IMR-90 (cell line): ENCODE data around the gene FER. TPM values are rescaled to one million over a fixed set of nuclear protein-coding genes. Genes with fewer than 3 reads are reported as not detected.

Source experiments
- ATAC-seq: fragments of 200-7000 bp; cut with Tn5 transposase; 2 replicates; pipeline ENCODE4 v1.9.1; 2020; ENCODE audit warnings: low read depth, mild to moderate bottlenecking, moderate library complexity
- BruUV-seq: library from RNA; stranded (reverse); fragments of 400-500 nt; replicated peaks from 2 replicates; lab custom pipeline; 2021; lab: Mats Ljungman, UMichigan
- CTCF ChIA-PET: fragments of 300-600 bp; formaldehyde crosslinking; extraction: SDS; loops from one replicate; lab custom pipeline; 2021; ENCODE audit warnings: antibody characterized with exemption; lab: Yijun Ruan, JAX
- POLR2A ChIA-PET: fragments of 300-600 bp; sonication (Branson Sonifier 250); formaldehyde crosslinking; loops from one replicate; lab custom pipeline; 2022; ENCODE audit warnings: antibody characterized with exemption; ENCODE audit not compliant: unreplicated experiment; lab: Charles Lee
- DNase-seq: peaks from one replicate; pipeline ENCODE4 v3.0.0; 2013
- H2AFZ ChIP-seq: replicated peaks from 2 replicates; pipeline ENCODE3; 2013; ENCODE audit warnings: low read length, mild to moderate bottlenecking; ENCODE audit not compliant: poor library complexity
- H2AK5ac ChIP-seq: 2 replicates; pipeline ENCODE4 v1.6.1; 2013; ENCODE audit warnings: low read depth, low read length, inconsistent platforms
- H2AK9ac ChIP-seq: replicated peaks from 2 replicates; pipeline ENCODE3; 2013; ENCODE audit warnings: mild to moderate bottlenecking, low read depth, low read length, moderate library complexity; ENCODE audit not compliant: poor library complexity
- H2BK120ac ChIP-seq: 2 replicates; pipeline ENCODE4 v1.6.1; 2013; ENCODE audit warnings: low read depth, low read length, inconsistent platforms
- H2BK15ac ChIP-seq: 3 replicates; pipeline ENCODE4 v1.6.1; 2013; ENCODE audit warnings: low read depth, low read length, inconsistent platforms
- H2BK20ac ChIP-seq: 2 replicates; pipeline ENCODE4 v1.6.1; 2013; ENCODE audit warnings: low read depth, mild to moderate bottlenecking, inconsistent platforms, low read length, moderate library complexity
- H2BK5ac ChIP-seq: 2 replicates; pipeline ENCODE4 v1.6.1; 2013; ENCODE audit warnings: mild to moderate bottlenecking, low read depth, low read length, inconsistent platforms; ENCODE audit not compliant: poor library complexity, severe bottlenecking
- H3K14ac ChIP-seq: replicated peaks from 2 replicates; pipeline ENCODE4 v1.6.1; 2013; ENCODE audit warnings: low read depth, low read length, inconsistent platforms
- H3K18ac ChIP-seq: 2 replicates; pipeline ENCODE4 v1.6.1; 2013; ENCODE audit warnings: low read depth, low read length, control low read depth
- H3K23ac ChIP-seq: 2 replicates; pipeline ENCODE4 v1.6.1; 2013; ENCODE audit warnings: low read depth, low read length, inconsistent platforms
- H3K27ac ChIP-seq: 2 replicates; pipeline ENCODE4 v1.5.1; 2013; ENCODE audit warnings: mild to moderate bottlenecking, control low read depth, low read length; ENCODE audit not compliant: insufficient read depth
- H3K27me3 ChIP-seq: 2 replicates; pipeline ENCODE4 v1.6.1; 2013; ENCODE audit warnings: low read length; ENCODE audit not compliant: control insufficient read depth, insufficient read depth
- H3K36me3 ChIP-seq: 2 replicates; pipeline ENCODE4 v1.6.1; 2013; ENCODE audit warnings: low read length, mixed read lengths; ENCODE audit not compliant: control insufficient read depth, insufficient read depth
- H3K4ac ChIP-seq: 2 replicates; pipeline ENCODE4 v1.6.1; 2013; ENCODE audit warnings: low read depth, low read length, inconsistent platforms
- H3K4me1 ChIP-seq: 2 replicates; pipeline ENCODE4 v1.6.1; 2013; ENCODE audit warnings: low read length, mixed read lengths; ENCODE audit not compliant: control insufficient read depth, insufficient read depth
- H3K4me2 ChIP-seq: 2 replicates; pipeline ENCODE4 v1.6.1; 2013; ENCODE audit warnings: low read depth, mild to moderate bottlenecking, control low read depth, low read length, moderate library complexity
- H3K4me3 ChIP-seq: 2 replicates; pipeline ENCODE4 v1.5.1; 2013; ENCODE audit warnings: low read depth, mild to moderate bottlenecking, control low read depth, low read length, moderate library complexity; ENCODE audit not compliant: insufficient read depth
- H3K56ac ChIP-seq: 2 replicates; pipeline ENCODE4 v1.6.1; 2013; ENCODE audit warnings: low read length, inconsistent platforms; ENCODE audit not compliant: insufficient read depth; ENCODE audit errors: extremely low read depth
- H3K79me1 ChIP-seq, 2 experiments: 2 replicates each; pipeline ENCODE4 v1.6.1; 2013; ENCODE audit warnings: low read length in 2 of 2, inconsistent platforms in 1 of 2, low read depth in 1 of 2
- H3K9ac ChIP-seq: 2 replicates; pipeline ENCODE4 v1.6.1; 2013; ENCODE audit warnings: low read depth, low read length, control low read depth
- H3K9me1 ChIP-seq: 2 replicates; pipeline ENCODE4 v1.6.1; 2013; ENCODE audit warnings: low read length, inconsistent platforms; ENCODE audit not compliant: insufficient read depth
- H3K9me3 ChIP-seq: 2 replicates; pipeline ENCODE4 v1.6.1; 2013; ENCODE audit warnings: low read length; ENCODE audit not compliant: control insufficient read depth, insufficient read depth
- H4K20me1 ChIP-seq: 2 replicates; pipeline ENCODE4 v1.6.1; 2013; ENCODE audit warnings: low read length, inconsistent platforms; ENCODE audit not compliant: insufficient read depth
- H4K5ac ChIP-seq: 2 replicates; pipeline ENCODE4 v1.6.1; 2013; ENCODE audit warnings: mild to moderate bottlenecking, low read depth, low read length, control low read depth
- H4K8ac ChIP-seq, 2 experiments: 2 replicates each; pipeline ENCODE4 v1.6.1; 2013; ENCODE audit warnings: low read depth in 2 of 2, low read length in 2 of 2, control low read depth in 1 of 2, inconsistent platforms in 1 of 2
- H4K91ac ChIP-seq: 2 replicates; pipeline ENCODE4 v1.6.1; 2013; ENCODE audit warnings: low read depth, low read length, inconsistent platforms; ENCODE audit not compliant: insufficient read depth
- BHLHE40 ChIP-seq: fragments of 150-350 bp; IDR thresholded peaks from 2 replicates; pipeline ENCODE4 v1.6.1; 2016; ENCODE audit warnings: mild to moderate bottlenecking, low read depth, low read length
- MAFK ChIP-seq: IDR thresholded peaks from 2 replicates; pipeline ENCODE4 v1.6.1; 2012; ENCODE audit warnings: low read depth, low read length, improper control_type of control experiment
- MAZ ChIP-seq: IDR thresholded peaks from 2 replicates; pipeline ENCODE4 v1.6.1; 2012; ENCODE audit warnings: low read depth, mild to moderate bottlenecking, low read length, improper control_type of control experiment, moderate library complexity, borderline replicate concordance
- MXI1 ChIP-seq: IDR thresholded peaks from 2 replicates; pipeline ENCODE4 v1.6.1; 2012; ENCODE audit warnings: low read depth, mild to moderate bottlenecking, low read length, moderate library complexity, borderline replicate concordance
- NFE2L2 ChIP-seq: fragments of 150-350 bp; IDR thresholded peaks from 2 replicates; pipeline ENCODE4 v1.6.1; 2016; ENCODE audit warnings: low read depth, mild to moderate bottlenecking, low read length
- POLR2A ChIP-seq: IDR thresholded peaks from 2 replicates; pipeline ENCODE4 v1.6.1; 2012; ENCODE audit warnings: mild to moderate bottlenecking, low read depth, low read length
- RCOR1 ChIP-seq: IDR thresholded peaks from 2 replicates; pipeline ENCODE4 v1.6.1; 2012; ENCODE audit warnings: mild to moderate bottlenecking, low read length, improper control_type of control experiment; ENCODE audit not compliant: insufficient replicate concordance
- SMC3 ChIP-seq: fragments of 150-350 bp; IDR thresholded peaks from 2 replicates; pipeline ENCODE4 v1.6.1; 2016; ENCODE audit warnings: low read depth, mild to moderate bottlenecking, antibody characterized with exemption, low read length, moderate library complexity
- WGBS, 2 experiments: methylation state at CpG; one replicate each; pipeline versions ENCODE4 v1.1.5 to v1.1.7; 2013; ENCODE audit warnings: missing lambda C conversion rate in 2 of 2; ENCODE audit not compliant: insufficient read length in 1 of 2; ENCODE audit errors: extremely low coverage in 2 of 2; 5-methylcytosine and 5-hydroxymethylcytosine counted together
- dilution Hi-C: fragments of 300-500 bp; cut with HindIII; formaldehyde crosslinking; loops from one replicate; pipeline ENCODE4 v1.14.3; 2018; ENCODE audit warnings: low sequenced_read_pairs; ENCODE audit not compliant: unreplicated experiment
- in situ Hi-C: fragments of 300-500 bp; cut with MboI; formaldehyde crosslinking; loops from 3 replicates; pipeline ENCODE4 v1.14.3; 2019; ENCODE audit warnings: low sequenced_read_pairs, inconsistent platforms, mixed read lengths
- intact Hi-C: fragments of 100-400 bp; cut with micrococcal nuclease; formaldehyde crosslinking; loops from 2 replicates; pipeline ENCODE4 v1.10.0; 2022
- polyA plus RNA-seq, 3 experiments: library from polyadenylated mRNA; depleted of rRNA; stranded (reverse); fragments of >200 nt; gene quantifications; 2 replicates each; pipeline ENCODE4 v1.2.3, GENCODE V29; 2012; ENCODE audit warnings: low replicate concordance in 1 of 3
- total RNA-seq: library from RNA; depleted of rRNA; stranded (reverse); fragments of >200 nt; gene quantifications from 2 replicates; pipeline ENCODE4 v1.2.3, GENCODE V29; 2012
- TF ChIP-seq, protein P1 (sequence below): fragments of 150-350 bp; IDR thresholded peaks from 2 replicates; pipeline ENCODE4 v1.6.1; 2017; ENCODE audit warnings: mild to moderate bottlenecking, antibody characterized with exemption, low read length, low read depth
- TF ChIP-seq, protein P2 (sequence below): fragments of 150-350 bp; IDR thresholded peaks from 2 replicates; pipeline ENCODE4 v1.6.1; 2016; ENCODE audit warnings: low read depth, mild to moderate bottlenecking, low read length, moderate library complexity, borderline replicate concordance

FER gene
- total and polyA plus RNA-seq, 2 of the 4 experiments (the other 2 are of a cell fraction), result 3.5 to 32.4 TPM

DNA sequence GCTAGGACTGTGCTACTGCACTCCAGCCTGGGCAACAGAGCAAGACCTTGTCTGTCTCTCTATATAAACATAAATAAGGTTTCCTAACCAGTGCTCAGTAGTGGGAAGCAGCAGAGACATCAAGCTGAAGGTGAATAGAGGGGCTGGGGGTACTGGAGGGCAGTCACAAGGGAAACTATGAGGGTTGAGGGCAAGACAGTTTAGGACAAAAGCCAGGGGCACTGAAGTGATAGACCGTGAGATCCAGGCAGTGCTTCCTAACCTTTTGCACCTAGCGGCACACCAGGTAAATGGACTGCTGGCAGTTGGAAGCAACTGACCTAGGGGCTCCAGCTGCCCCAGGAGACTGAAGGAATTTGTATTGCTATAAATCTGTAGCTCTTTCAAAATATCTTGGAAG, 483.6 kb downstream of the FER start:
- no peak overlapping the region for H3K4me3 ChIP-seq
- no TSS peak for BruUV-seq
- ATAC-seq, result no peak
- H4K91ac ChIP-seq, result no peak overlapping the region
- no peaks in the 10 kb centered on the region for H3K4me1 ChIP-seq
- H3K9ac ChIP-seq, result no peak overlapping the region
- no peaks in the 10 kb centered on the region for H4K20me1 ChIP-seq
- no peak overlapping the region for H3K18ac ChIP-seq
- H2BK5ac ChIP-seq, result no peak overlapping the region
- POLR2A ChIA-PET, result no interaction called here
- no peak overlapping the region for H2AK9ac ChIP-seq
- H3K56ac ChIP-seq, result no peak overlapping the region
- H3K9me1 ChIP-seq, result no peaks in the 10 kb centered on the region
- WGBS, 2 experiments, result 67% methylated on average over 1 of the region's 2 CpGs; no CpG with 5 or more reads in 1 of the 2 experiments
- TF ChIP-seq MXI1 (no peak), RCOR1 (no peak), NFE2L2 (no peak), MAZ (no peak), MAFK (no peak), BHLHE40 (no peak), POLR2A (no peak), SMC3 (no peak)
- TF ChIP-seq, protein P1, sequence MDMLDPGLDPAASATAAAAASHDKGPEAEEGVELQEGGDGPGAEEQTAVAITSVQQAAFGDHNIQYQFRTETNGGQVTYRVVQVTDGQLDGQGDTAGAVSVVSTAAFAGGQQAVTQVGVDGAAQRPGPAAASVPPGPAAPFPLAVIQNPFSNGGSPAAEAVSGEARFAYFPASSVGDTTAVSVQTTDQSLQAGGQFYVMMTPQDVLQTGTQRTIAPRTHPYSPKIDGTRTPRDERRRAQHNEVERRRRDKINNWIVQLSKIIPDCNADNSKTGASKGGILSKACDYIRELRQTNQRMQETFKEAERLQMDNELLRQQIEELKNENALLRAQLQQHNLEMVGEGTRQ, result no peak
- TF ChIP-seq, protein P2, sequence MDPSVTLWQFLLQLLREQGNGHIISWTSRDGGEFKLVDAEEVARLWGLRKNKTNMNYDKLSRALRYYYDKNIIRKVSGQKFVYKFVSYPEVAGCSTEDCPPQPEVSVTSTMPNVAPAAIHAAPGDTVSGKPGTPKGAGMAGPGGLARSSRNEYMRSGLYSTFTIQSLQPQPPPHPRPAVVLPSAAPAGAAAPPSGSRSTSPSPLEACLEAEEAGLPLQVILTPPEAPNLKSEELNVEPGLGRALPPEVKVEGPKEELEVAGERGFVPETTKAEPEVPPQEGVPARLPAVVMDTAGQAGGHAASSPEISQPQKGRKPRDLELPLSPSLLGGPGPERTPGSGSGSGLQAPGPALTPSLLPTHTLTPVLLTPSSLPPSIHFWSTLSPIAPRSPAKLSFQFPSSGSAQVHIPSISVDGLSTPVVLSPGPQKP, result no peak
- no peak overlapping the region for H3K4ac ChIP-seq
- H2AK5ac ChIP-seq, result no peak overlapping the region
- H3K4me2 ChIP-seq, result no peak overlapping the region
- no peak overlapping the region for H4K5ac ChIP-seq
- H3K27ac ChIP-seq, result no peak overlapping the region
- dilution Hi-C loops, result no loop called here
- peaks cover 2% of the 10 kb centered on the region for H3K27me3 ChIP-seq
- no peak overlapping the region for H2BK20ac ChIP-seq
- in situ Hi-C loops, result no loop called here
- H2BK120ac ChIP-seq, result no peak overlapping the region
- intact Hi-C loops, result no loop called here
- H2AFZ ChIP-seq, result no peak overlapping the region
- H3K9me3 ChIP-seq, result no peaks in the 10 kb centered on the region; the same call in 1 of the 2 replicates
- H3K23ac ChIP-seq, result no peak overlapping the region
- CTCF ChIA-PET, result no interaction called here
- H3K14ac ChIP-seq, result no peak overlapping the region
- no peaks in the 10 kb centered on the region for H3K79me1 ChIP-seq
- no peak for DNase-seq
- no peaks in the 10 kb centered on the region for H3K36me3 ChIP-seq
- H4K8ac ChIP-seq, result no peak overlapping the region
- no peak overlapping the region for H2BK15ac ChIP-seq
